ENCODE results near the gene PDCD7. TPM values are rescaled to one million over a fixed set of nuclear protein-coding genes. Genes with fewer than 3 reads are reported as not detected.
A peak's percentile ranks its signal among the peaks of the same experiment; 100 is the strongest.

Gene PDCD7
- polyA plus RNA-seq, 2 of the 4 experiments (the other 2 are of a cell fraction), result 19.0 to 23.7 TPM

- ATAC-seq, result peak in 1 of 2 experiments; percentile 16; a peak in 2 of 6 replicates
- no peak for FAIRE-seq
- Histone ChIP-seq H3K9me3 (no peaks in the 10 kb centered on the region), H3K4me2 (peak within 1 kb of the TSS; percentile 82), H3K4me1 (peaks cover 5% of the 10 kb centered on the region; the same call in 2 of the 3 replicates), H3K4me3 (peak within 1 kb of the TSS; percentile 38), H3K27ac (peak within 1 kb of the TSS; percentile 47 to 71; a peak in 5 of 6 replicates)
- 47% methylated on average over 23 of the region's 66 CpGs for WGBS (ENCODE audit: missing lambda C conversion rate)
- no peak for DNase-seq (ENCODE audit: low read depth in 1 of 2, low spot score in 1 of 2)
- POLR2A ChIA-PET, result interaction anchor here (0.5 kb wide), 1 partner anchor 206 kb away, joined by 3 read pairs; no protein-coding TSS in a partner anchor
- TF ChIP-seq EHMT2 (IDR thresholded peaks at IDR 0.05; ENCODE audit: low read depth), result no peak
- no peak for TF ChIP-seq NR3C1 (IDR thresholded peaks at IDR 0.05)
- TF ChIP-seq CHD4 (IDR thresholded peaks at IDR 0.05; ENCODE audit: borderline replicate concordance), result no peak
- TF ChIP-seq ZFP36 (IDR thresholded peaks at IDR 0.05; ENCODE audit: borderline replicate concordance, partially characterized antibody), result peak; percentile 25
- CTCF ChIA-PET, result interaction anchor here (0.6 to 33.7 kb wide), 7 partner anchors 6 to 864 kb away, joined by 3 to 1280 read pairs (median 7); partner anchors contain the start of genes KBTBD13, RASL12 and SLC51B
These were observed 65.8 kb downstream of the PDCD7 start, which contains the start of gene RASL12 for GRCh38 chr15:65067645-65068402. TSS of gene RASL12 (minus strand) at chr15:65067991. CDS start at chr15:65067835, 156 bp downstream.

Small RNA genes lying within 50 kb of the gene (small RNA-seq; reads per million reads assigned to genes)
- gene AC013553.1, result 0 reads per million in 6 experiments

Other genes with a start within 250 kb of the PDCD7 start
- 2.7 and 3.3 TPM in 2 replicates for gene ANKDD1A, start 221.9 kb downstream of the PDCD7 start, polyA plus RNA-seq (2011; rRNA removed)
- 2.4 to 2.8 TPM (median 2.7 TPM) in 3 replicates for gene ANKDD1A, start 221.9 kb downstream of the PDCD7 start, polyA plus RNA-seq (2017; fragmentation: RNase III; extraction: RNeasy Plus Mini Kit Qiagen cat#74134 plus additional on column Dnase treatment)
- gene SPG21, start 143.9 kb downstream of the PDCD7 start, polyA plus RNA-seq (2011; rRNA removed), result 146 and 155 TPM in 2 replicates
- gene SPG21, start 143.9 kb downstream of the PDCD7 start, polyA plus RNA-seq (2017; fragmentation: RNase III; extraction: RNeasy Plus Mini Kit Qiagen cat#74134 plus additional on column Dnase treatment), result 111 to 117 TPM (median 113 TPM) in 3 replicates
- 23.4 and 25.2 TPM in 2 replicates for gene MTFMT, start 104.2 kb downstream of the PDCD7 start, polyA plus RNA-seq (2011; rRNA removed)
- 19.2 to 21.4 TPM (median 20.8 TPM) in 3 replicates for gene MTFMT, start 104.2 kb downstream of the PDCD7 start, polyA plus RNA-seq (2017; fragmentation: RNase III; extraction: RNeasy Plus Mini Kit Qiagen cat#74134 plus additional on column Dnase treatment)
- 16.1 and 17.9 TPM in 2 replicates for gene SLC51B, start 88.4 kb downstream of the PDCD7 start, polyA plus RNA-seq (2011; rRNA removed)
- 8.6 to 12.2 TPM (median 8.6 TPM) in 3 replicates for gene SLC51B, start 88.4 kb downstream of the PDCD7 start, polyA plus RNA-seq (2017; fragmentation: RNase III; extraction: RNeasy Plus Mini Kit Qiagen cat#74134 plus additional on column Dnase treatment)
- 0.08 and 0.28 TPM in 2 replicates for gene RASL12, start 65.8 kb downstream of the PDCD7 start, polyA plus RNA-seq (2011; rRNA removed)
- 0.12 to 0.34 TPM (median 0.18 TPM) in 3 replicates for gene RASL12, start 65.8 kb downstream of the PDCD7 start, polyA plus RNA-seq (2017; fragmentation: RNase III; extraction: RNeasy Plus Mini Kit Qiagen cat#74134 plus additional on column Dnase treatment)
- not detected in 2 replicates for gene KBTBD13, start 57.1 kb downstream of the PDCD7 start, polyA plus RNA-seq (2011; rRNA removed)
- gene KBTBD13, start 57.1 kb downstream of the PDCD7 start, polyA plus RNA-seq (2017; fragmentation: RNase III; extraction: RNeasy Plus Mini Kit Qiagen cat#74134 plus additional on column Dnase treatment), result not detected in 3 replicates
- 0.84 and 1.3 TPM in 2 replicates for gene UBAP1L, start 18.6 kb downstream of the PDCD7 start, polyA plus RNA-seq (2011; rRNA removed)
- gene UBAP1L, start 18.6 kb downstream of the PDCD7 start, polyA plus RNA-seq (2017; fragmentation: RNase III; extraction: RNeasy Plus Mini Kit Qiagen cat#74134 plus additional on column Dnase treatment), result 0.87 to 0.96 TPM (median 0.96 TPM) in 3 replicates
- 65.1 and 113 TPM in 2 replicates for gene CLPX, start 51.5 kb upstream of the PDCD7 start, polyA plus RNA-seq (2011; rRNA removed)
- gene CLPX, start 51.5 kb upstream of the PDCD7 start, polyA plus RNA-seq (2017; fragmentation: RNase III; extraction: RNeasy Plus Mini Kit Qiagen cat#74134 plus additional on column Dnase treatment), result 53.3 to 65.9 TPM (median 55.4 TPM) in 3 replicates
- gene CILP, start 77.7 kb upstream of the PDCD7 start, polyA plus RNA-seq (2011; rRNA removed), result 0.14 and 0.21 TPM in 2 replicates
- 0.07 to 0.09 TPM (median 0.09 TPM) in 3 replicates for gene CILP, start 77.7 kb upstream of the PDCD7 start, polyA plus RNA-seq (2017; fragmentation: RNase III; extraction: RNeasy Plus Mini Kit Qiagen cat#74134 plus additional on column Dnase treatment)
- 9.8 and 11.2 TPM in 2 replicates for gene PARP16, start 153.1 kb upstream of the PDCD7 start, polyA plus RNA-seq (2011; rRNA removed)
- gene PARP16, start 153.1 kb upstream of the PDCD7 start, polyA plus RNA-seq (2017; fragmentation: RNase III; extraction: RNeasy Plus Mini Kit Qiagen cat#74134 plus additional on column Dnase treatment), result 6.7 to 7.7 TPM (median 7.5 TPM) in 3 replicates
- not detected in 2 replicates for gene RNU5A-1, start 162.2 kb upstream of the PDCD7 start, polyA plus RNA-seq (2011; rRNA removed)
- gene RNU5A-1, start 162.2 kb upstream of the PDCD7 start, polyA plus RNA-seq (2017; fragmentation: RNase III; extraction: RNeasy Plus Mini Kit Qiagen cat#74134 plus additional on column Dnase treatment), result not detected in 3 replicates
- not detected in 2 replicates for gene RNU5B-1, start 170.9 kb upstream of the PDCD7 start, polyA plus RNA-seq (2011; rRNA removed)
- gene RNU5B-1, start 170.9 kb upstream of the PDCD7 start, polyA plus RNA-seq (2017; fragmentation: RNase III; extraction: RNeasy Plus Mini Kit Qiagen cat#74134 plus additional on column Dnase treatment), result not detected in 3 replicates
- 0.04 TPM in 1 of 2 replicates, not detected in the other for gene IGDCC3, start 244.2 kb upstream of the PDCD7 start, polyA plus RNA-seq (2011; rRNA removed)
- 0.04 to 0.12 TPM (median 0.11 TPM) in 3 replicates for gene IGDCC3, start 244.2 kb upstream of the PDCD7 start, polyA plus RNA-seq (2017; fragmentation: RNase III; extraction: RNeasy Plus Mini Kit Qiagen cat#74134 plus additional on column Dnase treatment)